ENCODE data around the gene REN.

GRCh38 chr1:204146965-204147364 is 19.2 kb downstream of the REN start:
- TF ChIP-seq KLF9 (CRISPR knock-in tag; IDR thresholded peaks at IDR 0.05; ENCODE audit: low read depth) (no peak), POLR2A (IDR thresholded peaks at IDR 0.05; ENCODE audit: insufficient read depth in 1 of 2, low read depth in 2 of 2, low read length in 2 of 2) (no peak), SALL1 (CRISPR knock-in tag; IDR thresholded peaks at IDR 0.05) (no peak; the same call in 1 of the 2 replicates), CTCF (CRISPR knock-in tag; IDR thresholded peaks at IDR 0.05) (no peak), HMGA1 (CRISPR knock-in tag; conservative IDR thresholded peaks at IDR 0.05) (no peak), KAT8 (CRISPR knock-in tag; IDR thresholded peaks at IDR 0.05) (no peak), RXRA (CRISPR knock-in tag; IDR thresholded peaks at IDR 0.05) (peak; percentile 67), RCOR2 (CRISPR knock-in tag; IDR thresholded peaks at IDR 0.05) (no peak), SRF (IDR thresholded peaks at IDR 0.05; ENCODE audit: low read depth, low read length) (no peak), POLR2AphosphoS2 (IDR thresholded peaks at IDR 0.05; ENCODE audit: low read depth, low read length) (no peak), THAP11 (CRISPR knock-in tag; IDR thresholded peaks at IDR 0.05) (no peak), ZNF432 (CRISPR knock-in tag; IDR thresholded peaks at IDR 0.05; ENCODE audit: borderline replicate concordance) (no peak)
- TF ChIP-seq, protein P1, sequence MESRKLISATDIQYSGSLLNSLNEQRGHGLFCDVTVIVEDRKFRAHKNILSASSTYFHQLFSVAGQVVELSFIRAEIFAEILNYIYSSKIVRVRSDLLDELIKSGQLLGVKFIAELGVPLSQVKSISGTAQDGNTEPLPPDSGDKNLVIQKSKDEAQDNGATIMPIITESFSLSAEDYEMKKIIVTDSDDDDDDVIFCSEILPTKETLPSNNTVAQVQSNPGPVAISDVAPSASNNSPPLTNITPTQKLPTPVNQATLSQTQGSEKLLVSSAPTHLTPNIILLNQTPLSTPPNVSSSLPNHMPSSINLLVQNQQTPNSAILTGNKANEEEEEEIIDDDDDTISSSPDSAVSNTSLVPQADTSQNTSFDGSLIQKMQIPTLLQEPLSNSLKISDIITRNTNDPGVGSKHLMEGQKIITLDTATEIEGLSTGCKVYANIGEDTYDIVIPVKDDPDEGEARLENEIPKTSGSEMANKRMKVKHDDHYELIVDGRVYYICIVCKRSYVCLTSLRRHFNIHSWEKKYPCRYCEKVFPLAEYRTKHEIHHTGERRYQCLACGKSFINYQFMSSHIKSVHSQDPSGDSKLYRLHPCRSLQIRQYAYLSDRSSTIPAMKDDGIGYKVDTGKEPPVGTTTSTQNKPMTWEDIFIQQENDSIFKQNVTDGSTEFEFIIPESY (CRISPR knock-in tag; IDR thresholded peaks at IDR 0.05) = no peak

All from HepG2 (cell line).